HL-60 (cell line): Measurements from ENCODE around the gene SPOCK3.

ENCODE experiments used
- CTCF ChIP-seq: IDR thresholded peaks from one replicate; pipeline ENCODE4 v1.5.1; 2011; ENCODE audit warnings: low read length, control low read depth, inconsistent platforms; ENCODE audit not compliant: insufficient read depth
- POLR2AphosphoS5 ChIP-seq: IDR thresholded peaks from 2 replicates; pipeline ENCODE4 v1.6.1; 2012; ENCODE audit warnings: low read depth
- REST ChIP-seq: IDR thresholded peaks from 2 replicates; pipeline ENCODE4 v1.6.1; 2012; ENCODE audit warnings: low read depth; ENCODE audit not compliant: insufficient replicate concordance
- SPI1 ChIP-seq: IDR thresholded peaks from 2 replicates; pipeline ENCODE4 v1.6.1; 2012; ENCODE audit warnings: low read depth, mild to moderate bottlenecking, borderline replicate concordance

GRCh38 chr4:166956484-166956883 lies 277.8 kb downstream of the SPOCK3 start:
- no peak for TF ChIP-seq CTCF
- no peak for TF ChIP-seq POLR2AphosphoS5
- TF ChIP-seq SPI1 = no peak
- no peak for TF ChIP-seq REST
